Mucosa of rectum (tissue), 2 donors: ENCODE results near the gene DPEP2.
"Not testable (repeated sequence)": the region's sequence is repeated elsewhere in the genome, so short reads cannot be mapped to it uniquely, and the experiment has no call there.

ENCODE experiments used
- H3K27ac ChIP-seq, 2 donors: one replicate each; pipeline ENCODE4 v1.7.0; 2013; ENCODE audit warnings: inconsistent platforms in 2 of 2, low read depth in 2 of 2, low read length in 2 of 2
- H3K27me3 ChIP-seq, 2 donors: one replicate each; pipeline ENCODE4 v1.7.0; 2013; ENCODE audit warnings: low read length in 2 of 2; ENCODE audit not compliant: control insufficient read depth in 2 of 2, insufficient read depth in 2 of 2
- H3K36me3 ChIP-seq, 2 donors: one replicate each; pipeline ENCODE4 v1.7.0; 2013; ENCODE audit warnings: low read length in 2 of 2; ENCODE audit not compliant: control insufficient read depth in 2 of 2, insufficient read depth in 2 of 2
- H3K4me1 ChIP-seq, 2 donors: one replicate each; pipeline ENCODE4 v1.7.0; 2013; ENCODE audit warnings: low read length in 2 of 2, mild to moderate bottlenecking in 1 of 2; ENCODE audit not compliant: control insufficient read depth in 2 of 2, insufficient read depth in 2 of 2
- H3K4me3 ChIP-seq, 2 donors: one replicate each; pipeline ENCODE4 v1.7.0; 2013; ENCODE audit warnings: low read length in 2 of 2
- H3K9ac ChIP-seq, 2 donors: one replicate each; pipeline ENCODE4 v1.7.0; 2013; ENCODE audit warnings: low read length in 2 of 2, low read depth in 1 of 2, mild to moderate bottlenecking in 1 of 2
- H3K9me3 ChIP-seq, 2 donors: one replicate each; pipeline ENCODE4 v1.7.0; 2013; ENCODE audit warnings: low read length in 2 of 2; ENCODE audit not compliant: control insufficient read depth in 2 of 2
- donor health status: healthy.
- donor health status: Normal muscosa, but diverticular disease.

The DPEP2 gene

GRCh38 chr16:67998779-67999688 is at the start of gene DPEP2:
DPEP2 (minus strand) TSS chr16:67999484; CDS start chr16:67993212, 6,272 bp downstream.
- H3K27me3 ChIP-seq, H3K9me3 ChIP-seq, H3K36me3 ChIP-seq, H3K4me1 ChIP-seq: not testable (repeated sequence)
- Histone ChIP-seq H3K27ac (peak within 1 kb of the TSS; percentile 68 to 84), H3K4me3 (peak within 1 kb of the TSS in 1 of 2 donors; percentile 57), H3K9ac (peak within 1 kb of the TSS; percentile 14 to 52)

GRCh38 chr16:68047987-68048386 is 48.7 kb upstream of the DPEP2 start:
- no peak overlapping the region for H3K9ac ChIP-seq
- no peaks in the 10 kb centered on the region for H3K9me3 ChIP-seq
- no peaks in the 10 kb centered on the region for H3K27me3 ChIP-seq
- no peaks in the 10 kb centered on the region for H3K4me1 ChIP-seq
- peaks cover 17 to 29% of the 10 kb centered on the region in 2 donors for H3K36me3 ChIP-seq
- no peak overlapping the region for H3K27ac ChIP-seq
- no peak overlapping the region for H3K4me3 ChIP-seq

- Histone ChIP-seq H3K9ac (no peak overlapping the region), H3K36me3 (peaks cover 19 to 23% of the 10 kb centered on the region in 2 donors), H3K4me3 (no peak overlapping the region), H3K27me3 (no peaks in the 10 kb centered on the region), H3K27ac (no peak overlapping the region), H3K9me3 (no peaks in the 10 kb centered on the region), H3K4me1 (peaks cover 0 to 2% of the 10 kb centered on the region in 2 donors)
These were observed 46.8 kb upstream of the DPEP2 start for GRCh38 chr16:68046106-68046505.

GRCh38 chr16:68041783-68042182 is 42.5 kb upstream of the DPEP2 start:
- Histone ChIP-seq H3K36me3 (peaks cover 4 to 11% of the 10 kb centered on the region in 2 donors), H3K27me3 (no peaks in the 10 kb centered on the region), H3K4me1 (peaks cover 2% of the 10 kb centered on the region in 2 donors), H3K4me3 (no peak overlapping the region), H3K9me3 (no peaks in the 10 kb centered on the region), H3K9ac (no peak overlapping the region), H3K27ac (no peak overlapping the region)

GRCh38 chr16:68040506-68041288 is 41.4 kb upstream of the DPEP2 start:
- Histone ChIP-seq H3K9ac (no peak overlapping the region), H3K27ac (peak overlapping the region in 1 of 2 donors; percentile 21), H3K4me3 (no peak overlapping the region), H3K9me3 (no peaks in the 10 kb centered on the region), H3K4me1 (peaks cover 2% of the 10 kb centered on the region in 2 donors), H3K36me3 (peaks cover 4 to 11% of the 10 kb centered on the region in 2 donors), H3K27me3 (no peaks in the 10 kb centered on the region)

GRCh38 chr16:68037841-68038597 is 38.7 kb upstream of the DPEP2 start:
- Histone ChIP-seq H3K9me3 (no peaks in the 10 kb centered on the region), H3K27ac (peak overlapping the region in 1 of 2 donors; percentile 52), H3K9ac (peak overlapping the region in 1 of 2 donors; percentile 41), H3K4me1 (peaks cover 2% of the 10 kb centered on the region in 2 donors), H3K4me3 (peak overlapping the region in 1 of 2 donors; percentile 55), H3K27me3 (no peaks in the 10 kb centered on the region), H3K36me3 (peaks cover 4 to 6% of the 10 kb centered on the region in 2 donors)

- no peak overlapping the region for H3K9ac ChIP-seq
- peaks cover 0 to 6% of the 10 kb centered on the region in 2 donors for H3K36me3 ChIP-seq
- no peaks in the 10 kb centered on the region for H3K9me3 ChIP-seq
- H3K27me3 ChIP-seq, result no peaks in the 10 kb centered on the region
- H3K27ac ChIP-seq, result no peak overlapping the region
- no peaks in the 10 kb centered on the region for H3K4me1 ChIP-seq
- no peak overlapping the region for H3K4me3 ChIP-seq
These were observed 35.9 kb upstream of the DPEP2 start for GRCh38 chr16:68035227-68035626.

- Histone ChIP-seq H3K36me3 (peaks cover 0 to 5% of the 10 kb centered on the region in 2 donors), H3K4me1 (no peaks in the 10 kb centered on the region), H3K27ac (no peak overlapping the region), H3K4me3 (no peak overlapping the region), H3K27me3 (no peaks in the 10 kb centered on the region), H3K9ac (no peak overlapping the region), H3K9me3 (no peaks in the 10 kb centered on the region)
These were observed 33.8 kb upstream of the DPEP2 start for GRCh38 chr16:68033101-68033500.

- Histone ChIP-seq H3K27ac (peak overlapping the region; percentile 30 to 49), H3K36me3 (peaks cover under 1 to 4% of the 10 kb centered on the region in 2 donors), H3K4me1 (no peaks in the 10 kb centered on the region), H3K9ac (no peak overlapping the region), H3K9me3 (no peaks in the 10 kb centered on the region), H3K27me3 (no peaks in the 10 kb centered on the region), H3K4me3 (no peak overlapping the region)
These were observed 32.7 kb upstream of the DPEP2 start for GRCh38 chr16:68031951-68032350.
